ENCODE results near the gene CD34. TPM values are rescaled to one million over a fixed set of nuclear protein-coding genes. Genes with fewer than 3 reads are reported as not detected.
"Not testable (repeated sequence)": the region's sequence is repeated elsewhere in the genome, so short reads cannot be mapped to it uniquely, and the experiment has no call there.

The CD34 gene
- total RNA-seq, 1 donor from 2014 or later: 0.26 TPM

DNA sequence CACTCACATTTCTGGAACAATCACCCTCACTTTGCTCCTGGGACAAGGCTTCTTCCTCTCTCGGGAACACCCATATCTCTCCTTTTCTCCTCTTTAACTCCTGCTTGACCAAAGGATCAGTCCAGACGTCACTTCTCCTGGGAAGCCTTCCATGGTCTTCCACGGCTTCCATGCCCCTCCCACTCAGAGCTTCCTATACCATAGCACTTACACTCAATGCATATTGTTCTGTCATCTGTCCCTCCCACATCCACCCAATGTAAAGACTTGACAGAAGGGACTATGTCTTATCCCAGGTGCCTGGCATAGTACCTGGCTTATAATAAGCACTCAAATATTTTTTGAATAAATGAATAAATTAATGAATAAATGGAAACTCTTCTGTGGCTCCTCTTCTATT lies 28.2 kb downstream of the CD34 start:
- Mint-ChIP-seq H3K27me3 (ENCODE audit: low read depth) (peaks cover 15% of the 10 kb centered on the region), H3K36me3 (ENCODE audit: low read depth) (no peaks in the 10 kb centered on the region), H3K27ac (ENCODE audit: unreplicated experiment) (no peak overlapping the region), H3K4me1 (peaks cover 9% of the 10 kb centered on the region), H3K4me3 (no peak overlapping the region), H3K9me3 (no peaks in the 10 kb centered on the region)
- no peak for TF ChIP-seq CTCF (conservative IDR thresholded peaks at IDR 0.05)
- no peak for DNase-seq (ENCODE audit: low read depth, low spot score)

DNA sequence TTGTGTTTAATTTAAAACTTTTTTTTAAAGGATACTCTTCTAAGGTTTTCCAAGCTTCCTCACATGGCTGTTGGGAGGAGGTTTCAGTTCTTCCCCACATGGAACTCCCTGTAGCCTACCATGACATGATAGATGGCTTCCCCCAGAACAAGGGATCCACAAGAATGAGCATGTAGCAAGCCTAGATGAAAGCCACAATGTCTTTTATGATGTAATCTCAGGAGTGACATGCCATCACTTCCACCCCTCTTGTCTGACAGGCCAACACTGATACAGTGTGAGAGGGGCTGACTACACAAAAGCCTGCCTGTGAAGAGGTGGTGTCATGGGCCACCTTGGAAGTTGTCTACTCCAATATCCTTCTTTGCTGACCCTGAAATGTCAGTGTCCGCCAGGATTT lies 32.0 kb downstream of the CD34 start:
- Mint-ChIP-seq H3K4me3 (no peak overlapping the region), H3K27me3 (ENCODE audit: low read depth) (peaks cover 20% of the 10 kb centered on the region), H3K9me3 (peaks cover 4% of the 10 kb centered on the region), H3K27ac (ENCODE audit: unreplicated experiment) (no peak overlapping the region), H3K36me3 (ENCODE audit: low read depth) (no peaks in the 10 kb centered on the region), H3K4me1 (no peaks in the 10 kb centered on the region)
- no peak for TF ChIP-seq CTCF (conservative IDR thresholded peaks at IDR 0.05)
- no peak for DNase-seq (ENCODE audit: low read depth, low spot score)

GRCh38 chr1:207877914-207878313 lies 33.0 kb downstream of the CD34 start:
- H3K4me3 Mint-ChIP-seq; H3K4me1 Mint-ChIP-seq; H3K27ac Mint-ChIP-seq (ENCODE audit: unreplicated experiment); H3K9me3 Mint-ChIP-seq; H3K36me3 Mint-ChIP-seq (ENCODE audit: low read depth); DNase-seq (ENCODE audit: low read depth, low spot score): not testable (repeated sequence)
- H3K27me3 Mint-ChIP-seq (ENCODE audit: low read depth): peaks cover 22% of the 10 kb centered on the region

DNA sequence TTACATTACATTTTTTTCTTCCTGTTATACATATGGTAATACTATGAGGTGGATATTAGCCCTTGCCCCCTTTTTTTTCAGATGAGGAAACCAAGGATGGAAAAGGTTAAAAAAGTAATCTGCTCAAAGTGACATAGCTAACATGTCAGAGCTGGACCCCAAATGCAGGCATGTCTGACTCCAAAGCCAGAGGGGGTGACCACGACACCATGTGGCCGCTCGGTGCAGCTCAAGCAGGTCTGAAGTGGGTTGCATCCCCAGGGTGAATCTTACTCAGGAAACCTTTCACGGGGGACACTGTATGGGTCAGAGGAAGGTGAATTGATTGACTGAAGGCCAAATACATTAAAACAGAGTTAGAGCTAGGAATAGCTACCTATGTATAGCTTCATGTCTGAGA lies 34.8 kb downstream of the CD34 start:
- no peaks in the 10 kb centered on the region for H3K4me1 Mint-ChIP-seq
- no peaks in the 10 kb centered on the region for H3K36me3 Mint-ChIP-seq (ENCODE audit: low read depth)
- no peak overlapping the region for H3K4me3 Mint-ChIP-seq
- H3K27ac Mint-ChIP-seq (ENCODE audit: unreplicated experiment): no peak overlapping the region
- H3K27me3 Mint-ChIP-seq (ENCODE audit: low read depth): peaks cover 17% of the 10 kb centered on the region
- TF ChIP-seq CTCF (conservative IDR thresholded peaks at IDR 0.05): no peak
- peaks cover 4% of the 10 kb centered on the region for H3K9me3 Mint-ChIP-seq
- DNase-seq (ENCODE audit: low read depth, low spot score): no peak

- no peak overlapping the region for H3K27ac Mint-ChIP-seq (ENCODE audit: unreplicated experiment)
- H3K36me3 Mint-ChIP-seq (ENCODE audit: low read depth): no peaks in the 10 kb centered on the region
- no peak for TF ChIP-seq CTCF (conservative IDR thresholded peaks at IDR 0.05)
- peaks cover 4% of the 10 kb centered on the region for H3K9me3 Mint-ChIP-seq
- DNase-seq (ENCODE audit: low read depth, low spot score): no peak
- H3K4me3 Mint-ChIP-seq: no peak overlapping the region
- H3K4me1 Mint-ChIP-seq: no peaks in the 10 kb centered on the region
- peaks cover 17% of the 10 kb centered on the region for H3K27me3 Mint-ChIP-seq (ENCODE audit: low read depth)
These were observed 35.4 kb downstream of the CD34 start for GRCh38 chr1:207875532-207875931.

DNA sequence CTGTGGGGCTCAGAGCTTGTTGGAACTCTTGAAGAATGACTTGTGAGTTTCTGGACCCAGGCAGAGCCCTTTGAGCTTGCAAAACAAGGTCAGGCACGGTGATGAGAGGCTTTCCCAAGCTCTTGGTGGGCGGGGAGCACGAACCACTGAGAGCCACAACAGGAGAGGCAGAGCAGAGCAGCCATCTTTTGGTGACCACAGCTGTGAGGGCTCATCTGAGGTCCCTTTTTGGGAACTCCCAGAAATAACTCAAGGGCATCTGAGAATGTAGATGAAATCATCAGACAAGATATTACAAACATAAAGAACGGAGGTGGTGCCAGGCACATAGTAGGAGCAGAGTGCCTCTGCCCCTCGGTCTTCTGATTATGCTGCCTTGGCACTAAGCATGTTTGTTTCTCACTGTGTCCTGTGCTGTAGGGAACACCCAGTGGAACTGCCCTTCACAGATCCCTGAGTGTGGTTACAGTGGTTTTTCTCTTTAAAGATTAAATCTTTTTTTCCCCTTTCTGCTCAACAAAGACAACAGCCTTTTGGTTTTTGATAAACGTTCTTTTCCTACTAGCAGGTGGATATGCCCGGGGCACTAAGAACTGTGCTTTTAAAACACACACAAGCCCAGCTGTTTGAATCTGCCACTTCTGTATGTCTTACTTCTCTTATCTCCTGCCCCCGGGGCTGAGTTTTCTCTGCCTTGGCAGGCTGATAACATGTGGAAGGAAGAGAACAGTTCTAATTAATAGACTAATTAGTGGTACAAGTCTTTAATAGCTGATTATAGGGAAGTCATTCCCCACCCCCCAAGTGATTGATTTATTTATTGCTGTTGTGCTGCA lies 37.7 kb downstream of the CD34 start:
- peaks cover 4% of the 10 kb centered on the region for H3K9me3 Mint-ChIP-seq

More for the DNA sequence above, 37.7 kb downstream of the CD34 start:
- H3K36me3 Mint-ChIP-seq (ENCODE audit: low read depth): no peaks in the 10 kb centered on the region
- H3K4me1 Mint-ChIP-seq: peaks cover 8% of the 10 kb centered on the region
- no peak for DNase-seq (ENCODE audit: low read depth, low spot score)
- no peak for TF ChIP-seq CTCF (conservative IDR thresholded peaks at IDR 0.05)
- no peak overlapping the region for H3K27ac Mint-ChIP-seq (ENCODE audit: unreplicated experiment)
- peaks cover 17% of the 10 kb centered on the region for H3K27me3 Mint-ChIP-seq (ENCODE audit: low read depth)
- H3K4me3 Mint-ChIP-seq: no peak overlapping the region
